Effector CD4-positive, alpha-beta T cell (primary cell): ENCODE measurements around the gene RPAIN.

Experiments used
- DNase-seq: peaks from one replicate; pipeline ENCODE4 v3.0.0-alpha.2; 2020
- total RNA-seq: gene quantifications from one replicate; lab custom pipeline; 2026; lab: John Stamatoyannopoulos, UW

Gene RPAIN
- 76.4 reads per million, percentile 77 among the genes with 10 or more reads in this experiment for total RNA-seq

GRCh38 chr17:5419959-5420653 lies at the start of gene RPAIN:
Gene RPAIN, plus strand, starts transcription at chr17:5420182. Its CDS starts 29 bp downstream, at chr17:5420211.
- peak; percentile 85 for DNase-seq

- no peak for DNase-seq
These were observed 49.6 kb upstream of the RPAIN start for GRCh38 chr17:5370411-5370810.

GRCh38 chr17:5373112-5373511 lies 46.9 kb upstream of the RPAIN start:
- no peak for DNase-seq

GRCh38 chr17:5378566-5379207 lies 41.3 kb upstream of the RPAIN start:
- no peak for DNase-seq

- no peak for DNase-seq
These were observed 40.5 kb upstream of the RPAIN start for GRCh38 chr17:5379351-5380107.

- no peak for DNase-seq
These were observed 39.4 kb upstream of the RPAIN start for GRCh38 chr17:5380491-5381135.

GRCh38 chr17:5381542-5381941 lies 38.4 kb upstream of the RPAIN start:
- no peak for DNase-seq

GRCh38 chr17:5391678-5392077 lies 28.3 kb upstream of the RPAIN start:
- DNase-seq: no peak

GRCh38 chr17:5396612-5397011 lies 23.4 kb upstream of the RPAIN start:
- no peak for DNase-seq

GRCh38 chr17:5399767-5400166 lies 20.2 kb upstream of the RPAIN start:
- DNase-seq: no peak

- no peak for DNase-seq
These were observed 14.6 kb upstream of the RPAIN start for GRCh38 chr17:5405400-5405799.

GRCh38 chr17:5408186-5408585 lies 11.8 kb upstream of the RPAIN start:
- no peak for DNase-seq

- no peak for DNase-seq
These were observed 9.2 kb upstream of the RPAIN start for GRCh38 chr17:5410594-5411272.

- no peak for DNase-seq
These were observed 6.3 kb upstream of the RPAIN start for GRCh38 chr17:5413682-5414081.

GRCh38 chr17:5416901-5417300 lies 3.1 kb upstream of the RPAIN start:
- no peak for DNase-seq

GRCh38 chr17:5418858-5419355 lies 1.1 kb upstream of the RPAIN start:
- DNase-seq: peak; percentile 62

GRCh38 chr17:5419356-5419958 lies 525 bp upstream of the RPAIN start, which contains the start of gene NUP88:
Gene NUP88, minus strand, starts transcription at chr17:5419662. Its CDS starts 12 bp downstream, at chr17:5419650.
- DNase-seq: peak; percentile 93

GRCh38 chr17:5422505-5422904 lies 2.5 kb downstream of the RPAIN start:
- no peak for DNase-seq

GRCh38 chr17:5424909-5425308 lies 4.9 kb downstream of the RPAIN start:
- no peak for DNase-seq

- DNase-seq: no peak
These were observed 5.8 kb downstream of the RPAIN start for GRCh38 chr17:5425826-5426225.

GRCh38 chr17:5429191-5429887 lies 9.4 kb downstream of the RPAIN start:
- no peak for DNase-seq
